ENCODE results near the gene NCR3LG1. TPM values are rescaled to one million over a fixed set of nuclear protein-coding genes. Genes with fewer than 3 reads are reported as not detected.

NCR3LG1 gene
- total RNA-seq: 0.99 and 2.1 TPM in 2 replicates

GRCh38 chr11:17351510-17352176 is at the start of gene NCR3LG1:
NCR3LG1 (plus strand) TSS chr11:17351800; CDS start chr11:17351970, 170 bp downstream.
- peak; percentile 37 for DNase-seq (ENCODE audit: low read depth)

- DNase-seq (ENCODE audit: low read depth): no peak
Observed at GRCh38 chr11:17313349-17314231, 38.0 kb upstream of the NCR3LG1 start.

- peak; percentile 36 for DNase-seq (ENCODE audit: low read depth)
Observed at GRCh38 chr11:17314232-17314547, 37.4 kb upstream of the NCR3LG1 start.

GRCh38 chr11:17314904-17315426 is 36.6 kb upstream of the NCR3LG1 start:
- no peak for DNase-seq (ENCODE audit: low read depth)

- DNase-seq (ENCODE audit: low read depth): no peak
Observed at GRCh38 chr11:17328871-17329494, 22.6 kb upstream of the NCR3LG1 start.

GRCh38 chr11:17331669-17332068 is 19.9 kb upstream of the NCR3LG1 start:
- peak; percentile 7 for DNase-seq (ENCODE audit: low read depth)

GRCh38 chr11:17333799-17334586 is 17.6 kb upstream of the NCR3LG1 start:
- DNase-seq (ENCODE audit: low read depth): no peak

- DNase-seq (ENCODE audit: low read depth): no peak
Observed at GRCh38 chr11:17343257-17343656, 8.3 kb upstream of the NCR3LG1 start.

- DNase-seq (ENCODE audit: low read depth): peak; percentile 52
Observed at GRCh38 chr11:17343907-17344306, 7.7 kb upstream of the NCR3LG1 start.

GRCh38 chr11:17347676-17348075 is 3.9 kb upstream of the NCR3LG1 start:
- DNase-seq (ENCODE audit: low read depth): no peak

- DNase-seq (ENCODE audit: low read depth): no peak
Observed at GRCh38 chr11:17350455-17351171, 987 bp upstream of the NCR3LG1 start.

GRCh38 chr11:17351172-17351509 is 459 bp upstream of the NCR3LG1 start:
- no peak for DNase-seq (ENCODE audit: low read depth)

GRCh38 chr11:17352950-17353820 is 1.6 kb downstream of the NCR3LG1 start:
- DNase-seq (ENCODE audit: low read depth): no peak

- no peak for DNase-seq (ENCODE audit: low read depth)
Observed at GRCh38 chr11:17353821-17354600, 2.4 kb downstream of the NCR3LG1 start.

GRCh38 chr11:17354601-17354991 is 3.0 kb downstream of the NCR3LG1 start:
- DNase-seq (ENCODE audit: low read depth): peak; percentile 61

- DNase-seq (ENCODE audit: low read depth): no peak
Observed at GRCh38 chr11:17366495-17366894, 14.9 kb downstream of the NCR3LG1 start.

GRCh38 chr11:17368551-17368950 is 17.0 kb downstream of the NCR3LG1 start:
- no peak for DNase-seq (ENCODE audit: low read depth)

GRCh38 chr11:17369094-17369493 is 17.5 kb downstream of the NCR3LG1 start:
- DNase-seq (ENCODE audit: low read depth): no peak

GRCh38 chr11:17369684-17370243 is 18.2 kb downstream of the NCR3LG1 start:
- DNase-seq (ENCODE audit: low read depth): no peak

Data from renal cortical epithelial cell (primary cell).